Ovary (tissue), 9 donors: ENCODE measurements around the gene SAE1. TPM values are rescaled to one million over a fixed set of nuclear protein-coding genes. Genes with fewer than 3 reads are reported as not detected.

Experiments used
- DNase-seq, 5 donors: peaks; one replicate each; pipeline ENCODE4 v3.0.0-alpha.2; 2019 to 2020
- H3K27ac ChIP-seq, 2 donors: fragments of 200-600 bp; one replicate each; pipeline versions ENCODE4 v1.5.1 to v1.8.0; 2019 to 2022
- H3K27me3 ChIP-seq: fragments of 200-600 bp; one replicate; pipeline ENCODE4 v1.8.0; 2022
- H3K36me3 ChIP-seq: fragments of 200-600 bp; sonication (generic); one replicate; pipeline ENCODE4 v1.5.1; 2019
- H3K4me1 ChIP-seq: one replicate; pipeline ENCODE4 v1.8.1; 2013; ENCODE audit warnings: mild to moderate bottlenecking, moderate library complexity; ENCODE audit not compliant: insufficient read depth
- H3K4me3 ChIP-seq: fragments of 200-600 bp; sonication (generic); one replicate; pipeline ENCODE4 v1.5.1; 2017
- H3K9me3 ChIP-seq, 2 donors: fragments of 200-600 bp in 1 of 2; sonication (generic) in 1 of 2; one replicate each; pipeline versions ENCODE4 v1.5.1 to v1.8.1; 2013 to 2019; ENCODE audit warnings: mild to moderate bottlenecking in 1 of 2, moderate library complexity in 1 of 2
- CTCF ChIP-seq, 3 donors: fragments of 450-650 bp in 2 of 3; fragments of 200-600 bp in 1 of 3; IDR thresholded peaks; one replicate each; pipeline versions ENCODE4 v1.5.1 to v1.8.0; 2016 to 2022; ENCODE audit warnings: antibody characterized with exemption in 3 of 3, mild to moderate bottlenecking in 1 of 3
- EP300 ChIP-seq: sonication (generic); formaldehyde crosslinking; IDR thresholded peaks from one replicate; pipeline ENCODE4 v1.6.1; 2017; ENCODE audit warnings: antibody characterized with exemption
- POLR2A ChIP-seq: fragments of 450-650 bp; IDR thresholded peaks from one replicate; pipeline ENCODE4 v1.6.1; 2017; ENCODE audit warnings: antibody characterized with exemption, mild to moderate bottlenecking, moderate library complexity
- WGBS, 3 donors: extraction: QIAGEN DNeasy Blood & Tissue Kit in 1 of 3; methylation state at CpG; one replicate each; pipeline versions ENCODE4 v1.1.5 to v1.1.7; 2013 to 2017; 5-methylcytosine and 5-hydroxymethylcytosine counted together
- intact Hi-C, 4 donors: fragments of 100-400 bp; cut with DNase I; formaldehyde crosslinking; loops; one replicate each; pipeline versions ENCODE4 v1.11.0 to v1.15.1; 2022 to 2023
- polyA plus RNA-seq, 2 donors: library from polyadenylated mRNA; stranded (reverse); fragments of 200-250 nt in 1 of 2; fragments of 350-450 nt in 1 of 2; fragmentation: Illumina TruSeq in 1 of 2; extraction: RNeasy Lipid Tissue Mini Kit (QIAGEN cat#74804) in 1 of 2; gene quantifications; one replicate each; pipeline ENCODE4 v1.2.3, GENCODE V29; 2013 to 2014
- total RNA-seq, 7 donors: library from RNA; depleted of rRNA in 2 of 7; stranded (reverse); fragments of >200 nt in 2 of 7; fragmentation: NEBNext Ultra II Directional in 3 of 7; extraction: Animal tissue kit (Norgen Biotek cat#: 25700) in 3 of 7; gene quantifications; one replicate each; pipeline versions ENCODE4 v1.1.0 to v1.2.4, GENCODE V29; 2016 to 2023
- donor health status: DM: no; HTN: no; CAD: no; lungs with moderate emphysema.
- donor health status: DM: no; HTN: no; CAD: no.
- donor health status: Bipolar disorder and iron deficiency.
- donor health status: DM: yes; HTN: yes; CAD: no.
- donor health status: DM: no; HTN: no; CAD: no.
- donor health status: DM: yes; HTN: yes; CAD: no.

Gene SAE1
- total and polyA plus RNA-seq, 9 donors: 25.5 to 138 (median 55.6) TPM

GRCh38 chr19:47122359-47123335, 8.0 kb upstream of the SAE1 start:
- Histone ChIP-seq H3K4me1 (no peaks in the 10 kb centered on the region), H3K36me3 (no peaks in the 10 kb centered on the region)
- intact Hi-C loops: loop anchor here in 3 of 4 donors (2.0 to 10.0 kb wide), 3 partner anchors 40 to 88 kb away; no protein-coding TSS in a partner anchor

GRCh38 chr19:47123406-47123805, 7.2 kb upstream of the SAE1 start:
- 78 to 81% (median 79%) methylated on average over 7 of the region's 7 CpGs for WGBS, 3 donors
- no peaks in the 10 kb centered on the region for H3K9me3 ChIP-seq
- no peaks in the 10 kb centered on the region for H3K36me3 ChIP-seq
- no peak overlapping the region for H3K27ac ChIP-seq
- intact Hi-C loops: loop anchor here in 3 of 4 donors (2.0 to 10.0 kb wide), 3 partner anchors 41 to 89 kb away; no protein-coding TSS in a partner anchor
- no peak for DNase-seq
- no peak overlapping the region for H3K4me3 ChIP-seq
- H3K4me1 ChIP-seq: no peaks in the 10 kb centered on the region
- H3K27me3 ChIP-seq: no peaks in the 10 kb centered on the region
- TF ChIP-seq EP300 (no peak), POLR2A (no peak), CTCF (IDR thresholded peaks at IDR 0.05) (no peak)

More at GRCh38 chr19:47122359-47123335, 8.0 kb upstream of the SAE1 start:
- Histone ChIP-seq H3K4me3 (no peak overlapping the region), H3K9me3 (no peaks in the 10 kb centered on the region), H3K27ac (no peak overlapping the region), H3K27me3 (no peaks in the 10 kb centered on the region)
- 64 to 68% (median 67%) methylated on average over 14 of the region's 14 CpGs for WGBS, 3 donors
- no peak for DNase-seq
- TF ChIP-seq CTCF (IDR thresholded peaks at IDR 0.05): no peak
- no peak for TF ChIP-seq EP300
- TF ChIP-seq POLR2A: no peak

GRCh38 chr19:47124937-47125668, 5.5 kb upstream of the SAE1 start:
- WGBS, 3 donors: 40 to 42% (median 40%) methylated on average over 8 of the region's 8 CpGs
- no peak for DNase-seq
- no peak overlapping the region for H3K27ac ChIP-seq
- H3K4me3 ChIP-seq: no peak overlapping the region
- H3K27me3 ChIP-seq: no peaks in the 10 kb centered on the region
- no peak for TF ChIP-seq POLR2A
- TF ChIP-seq CTCF (IDR thresholded peaks at IDR 0.05): peak; percentile 39 to 84 (median 67)
- H3K9me3 ChIP-seq: no peaks in the 10 kb centered on the region
- H3K36me3 ChIP-seq: no peaks in the 10 kb centered on the region
- H3K4me1 ChIP-seq: no peaks in the 10 kb centered on the region
- intact Hi-C loops: loop anchor here in 2 of 4 donors (5.0 to 10.0 kb wide), 2 partner anchors 43 to 90 kb away; no protein-coding TSS in a partner anchor

- TF ChIP-seq CTCF (IDR thresholded peaks at IDR 0.05) (no peak), EP300 (no peak), POLR2A (no peak)
- H3K36me3 ChIP-seq: no peaks in the 10 kb centered on the region
- no peak overlapping the region for H3K27ac ChIP-seq
- no peaks in the 10 kb centered on the region for H3K9me3 ChIP-seq
- no peak for DNase-seq
- H3K27me3 ChIP-seq: no peaks in the 10 kb centered on the region
- H3K4me3 ChIP-seq: no peak overlapping the region
- no peaks in the 10 kb centered on the region for H3K4me1 ChIP-seq
- intact Hi-C loops: loop anchor here in 1 of 4 donors (10.0 kb wide), 1 partner anchor 91 kb away; no protein-coding TSS in a partner anchor
Measured at GRCh38 chr19:47125669-47125938, 5.0 kb upstream of the SAE1 start.
